NCI-H1092 treated with DMSO at 0.1 percent for 48 hours (cell line): ENCODE results near the gene GFI1B.
"Not testable (repeated sequence)": the region's sequence is repeated elsewhere in the genome, so short reads cannot be mapped to it uniquely, and the experiment has no call there.

Experiments used
- DNase-seq: peaks from one replicate; lab custom pipeline; 2025; lab: John Stamatoyannopoulos, UW

Gene GFI1B

DNA sequence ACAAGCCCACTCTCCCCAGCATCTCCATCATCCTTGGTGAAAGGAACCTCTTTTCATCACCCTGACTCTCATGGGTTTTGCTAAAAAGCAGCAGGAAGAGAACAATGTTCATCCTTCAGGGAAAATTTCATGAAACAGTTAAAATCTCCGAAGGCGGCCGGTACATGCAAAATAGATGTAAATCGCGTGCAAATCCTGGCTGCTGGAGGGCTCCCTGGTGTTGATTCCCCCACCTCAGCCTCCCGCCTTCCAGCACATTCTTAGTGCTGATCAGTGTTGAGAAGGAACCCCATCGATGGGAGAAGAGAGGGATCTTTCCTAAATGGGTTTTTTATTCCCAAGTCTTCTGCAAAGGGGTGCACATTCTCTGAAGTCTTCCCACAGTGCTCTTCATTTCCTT, 8.7 kb upstream of the GFI1B start:
- DNase-seq, result no peak

GRCh38 chr9:132970324-132971062, 8.0 kb upstream of the GFI1B start:
- DNase-seq, result no peak

DNA sequence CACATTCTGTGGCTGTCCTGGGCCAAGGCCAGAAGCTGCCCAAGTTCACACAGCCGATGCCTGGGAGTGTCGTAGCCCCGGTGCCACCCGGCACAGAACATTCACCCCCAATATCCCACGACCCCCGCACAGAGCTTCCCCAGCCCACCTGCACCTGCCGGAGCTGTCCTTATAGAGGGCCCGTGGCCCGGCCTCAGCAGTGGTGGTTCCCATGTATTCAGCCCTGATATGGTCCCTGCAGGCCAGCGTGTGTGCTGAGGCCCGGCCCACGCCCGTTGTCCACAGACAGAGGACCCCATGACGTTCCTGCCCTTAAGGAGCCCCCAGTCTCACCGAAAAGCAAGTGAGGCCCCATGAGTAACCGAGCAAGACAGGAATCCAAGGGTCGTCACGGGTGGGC, 5.3 kb upstream of the GFI1B start:
- DNase-seq, result no peak

DNA sequence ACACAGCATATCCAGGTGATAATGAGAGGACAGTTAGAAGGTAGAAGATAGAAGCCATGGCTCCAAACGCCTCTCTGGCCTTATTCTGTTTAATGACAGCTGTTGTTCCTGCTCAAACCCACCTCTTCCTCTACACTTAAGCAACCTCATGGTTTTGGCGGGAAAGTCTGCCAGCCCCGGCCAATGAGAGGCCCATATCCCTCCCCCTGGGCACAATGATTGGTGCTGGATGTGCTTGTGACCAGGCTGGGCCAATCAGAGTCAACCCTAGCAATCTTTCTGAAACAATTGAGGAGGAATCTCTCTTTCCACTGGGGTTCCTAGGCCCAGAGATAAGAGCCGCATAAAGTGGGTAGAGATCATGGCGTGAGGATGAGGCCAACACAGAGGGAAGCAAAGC, 4.8 kb upstream of the GFI1B start:
- no peak for DNase-seq

GRCh38 chr9:132975961-132976360, 2.5 kb upstream of the GFI1B start:
- DNase-seq, result no peak

DNA sequence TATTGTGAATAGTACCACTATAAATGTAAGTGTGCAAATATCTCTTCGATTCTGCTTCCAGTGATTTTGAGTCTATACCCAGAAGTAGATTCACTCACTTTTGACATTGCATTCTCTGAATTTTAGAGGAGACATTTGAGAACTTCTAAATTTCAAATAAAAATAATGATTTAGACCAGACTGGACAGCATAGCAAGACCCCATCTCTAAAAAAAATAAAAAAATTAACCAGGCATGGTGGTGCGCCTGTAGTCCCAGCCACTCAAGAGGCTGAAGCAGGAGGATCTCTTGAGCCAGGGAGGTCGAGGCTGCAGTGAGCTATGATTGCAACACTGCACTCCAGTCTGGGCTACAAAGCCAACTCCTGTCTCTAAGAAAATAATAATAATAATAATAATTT, 1.9 kb upstream of the GFI1B start:
- no peak for DNase-seq

DNA sequence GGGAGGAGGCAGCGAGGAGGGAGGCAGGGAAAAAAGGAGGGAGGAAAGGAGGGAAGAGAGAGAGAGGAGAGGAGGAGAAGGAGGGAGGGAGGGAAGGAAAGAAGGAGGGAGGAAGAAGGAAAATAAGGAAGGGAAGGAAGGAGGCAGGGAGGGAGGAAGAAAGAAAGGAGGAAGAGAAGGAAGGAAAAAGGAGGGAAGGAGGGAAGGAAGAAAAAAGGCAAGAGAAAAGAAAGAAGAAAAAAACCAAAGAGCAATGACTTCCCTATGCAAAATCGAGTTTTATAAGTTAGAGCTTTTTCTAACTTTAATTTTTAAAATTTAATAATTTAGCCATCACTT, 413 bp upstream of the GFI1B start:
- DNase-seq, result no peak

DNA sequence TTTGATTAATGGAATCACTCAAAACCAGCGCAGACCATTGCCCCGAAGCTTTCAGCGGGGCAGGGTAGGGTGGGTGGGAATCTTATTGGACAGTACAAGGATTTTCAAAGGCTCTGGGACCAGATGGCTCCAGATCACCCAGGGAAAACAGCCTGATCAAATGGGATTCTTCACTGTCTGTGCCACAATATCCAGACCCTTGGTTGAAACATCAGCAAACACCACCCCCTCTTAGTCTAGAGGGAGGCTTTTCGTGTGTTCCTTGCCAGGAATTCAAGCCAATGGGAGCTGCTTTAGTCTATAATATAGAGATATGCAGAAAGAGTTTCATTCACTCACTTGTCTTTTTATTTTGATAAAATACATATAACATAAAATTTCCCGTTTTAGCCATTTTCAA, 1.7 kb downstream of the GFI1B start:
- no peak for DNase-seq

DNA sequence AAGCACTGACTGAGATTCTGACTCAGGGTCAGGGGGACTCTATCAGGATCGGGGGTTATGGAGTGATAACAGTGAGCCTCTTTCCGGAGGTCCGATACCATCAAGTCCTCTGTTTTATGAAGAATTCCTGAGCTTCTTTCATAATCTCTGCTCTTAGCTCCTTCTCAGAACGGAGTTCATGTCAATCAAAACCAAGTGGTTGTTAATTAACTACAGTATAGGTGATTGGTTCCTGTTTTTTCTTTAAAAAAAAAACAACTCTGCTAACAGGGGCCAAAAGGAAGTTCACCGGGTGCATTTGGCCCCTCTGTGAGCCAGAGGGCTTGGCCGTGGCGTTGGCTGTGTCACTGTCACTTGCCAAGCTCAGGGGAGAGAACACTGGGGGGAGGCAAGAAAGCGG, 4.0 kb downstream of the GFI1B start:
- DNase-seq, result no peak

GRCh38 chr9:132983491-132984201, 5.2 kb downstream of the GFI1B start:
- no peak for DNase-seq

DNA sequence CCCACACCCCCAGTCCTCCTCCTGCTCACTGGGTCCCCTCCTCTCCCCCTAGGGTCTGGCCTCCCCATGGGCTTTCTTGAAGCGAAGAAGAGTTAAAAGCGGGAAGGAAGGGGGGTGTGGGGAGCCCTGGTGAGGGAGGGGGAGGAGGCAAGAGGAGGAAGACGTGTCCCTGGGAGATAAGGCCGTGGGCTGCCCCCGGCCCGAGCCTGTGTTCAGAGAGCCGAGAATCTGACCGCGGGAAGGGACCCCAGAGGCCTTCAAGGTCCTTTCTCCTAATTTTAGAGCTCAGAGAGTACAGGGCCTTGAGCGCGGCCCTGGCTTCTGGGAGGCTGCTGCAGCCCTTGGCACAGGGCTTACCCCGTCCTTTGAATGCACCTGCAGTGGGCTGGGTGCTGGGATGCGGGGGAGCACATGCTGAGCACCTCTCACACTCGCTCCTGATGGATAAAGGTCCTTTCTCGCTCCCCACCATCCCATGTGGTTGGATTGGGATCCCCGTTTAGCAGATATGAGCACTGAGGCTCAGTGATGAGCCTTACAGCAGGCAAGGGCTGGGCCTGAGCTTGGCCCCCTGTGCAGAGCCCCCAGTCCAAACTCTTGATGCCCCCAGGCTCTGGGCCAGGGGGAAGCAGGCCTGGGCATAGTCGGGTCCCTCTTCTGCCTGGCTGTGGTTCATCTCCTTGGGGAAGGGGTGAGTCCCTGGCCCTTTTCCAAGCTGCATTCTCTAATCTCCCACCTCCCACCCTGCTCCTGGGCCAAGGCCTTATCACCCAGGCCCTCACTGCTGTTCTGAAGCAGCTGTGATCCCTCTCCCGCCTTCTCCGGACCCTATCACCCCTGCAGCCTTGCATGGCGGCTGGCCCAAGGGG, 5.9 kb downstream of the GFI1B start:
- DNase-seq, result no peak

- DNase-seq, result no peak
Measured at GRCh38 chr9:132985071-132985350, 6.5 kb downstream of the GFI1B start.

DNA sequence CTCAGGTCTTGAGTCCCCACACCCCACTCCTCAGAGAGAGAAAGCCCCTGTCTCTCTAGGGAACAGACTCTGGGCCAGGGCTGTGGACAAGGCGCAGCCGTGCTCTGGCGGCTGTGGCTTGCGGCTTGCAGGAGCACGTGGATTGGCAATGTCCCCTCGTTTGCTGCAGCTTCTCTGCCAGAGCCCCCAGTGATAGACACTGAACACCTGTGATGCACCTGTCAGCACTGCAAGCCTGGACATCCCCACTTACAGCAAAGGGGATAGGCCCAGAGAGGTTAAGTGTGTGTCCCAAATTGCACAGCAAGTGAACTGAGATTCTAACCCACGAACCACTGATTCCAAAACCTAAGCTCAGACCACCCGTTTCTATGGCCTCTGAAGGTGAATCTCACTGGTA, 7.0 kb downstream of the GFI1B start:
- no peak for DNase-seq

DNA sequence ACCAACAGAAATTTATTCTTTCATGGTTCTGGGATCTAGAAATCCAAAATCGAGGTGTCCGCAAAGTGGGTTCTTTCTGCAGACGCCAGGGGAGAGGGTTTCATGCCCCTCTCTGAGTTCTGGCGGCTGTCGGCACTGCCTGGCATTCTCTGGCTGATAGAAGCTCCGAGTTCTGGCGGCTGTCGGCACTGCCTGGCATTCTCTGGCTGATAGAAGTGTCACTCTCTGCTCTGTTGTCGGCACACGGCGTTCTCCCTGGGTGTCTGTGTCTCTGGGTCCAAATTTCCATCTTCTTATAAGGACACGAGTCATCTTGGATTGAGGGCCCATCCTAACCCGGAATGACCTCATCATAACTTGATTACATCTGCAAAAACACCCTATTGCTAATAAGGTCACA, 7.6 kb downstream of the GFI1B start:
- no peak for DNase-seq

DNA sequence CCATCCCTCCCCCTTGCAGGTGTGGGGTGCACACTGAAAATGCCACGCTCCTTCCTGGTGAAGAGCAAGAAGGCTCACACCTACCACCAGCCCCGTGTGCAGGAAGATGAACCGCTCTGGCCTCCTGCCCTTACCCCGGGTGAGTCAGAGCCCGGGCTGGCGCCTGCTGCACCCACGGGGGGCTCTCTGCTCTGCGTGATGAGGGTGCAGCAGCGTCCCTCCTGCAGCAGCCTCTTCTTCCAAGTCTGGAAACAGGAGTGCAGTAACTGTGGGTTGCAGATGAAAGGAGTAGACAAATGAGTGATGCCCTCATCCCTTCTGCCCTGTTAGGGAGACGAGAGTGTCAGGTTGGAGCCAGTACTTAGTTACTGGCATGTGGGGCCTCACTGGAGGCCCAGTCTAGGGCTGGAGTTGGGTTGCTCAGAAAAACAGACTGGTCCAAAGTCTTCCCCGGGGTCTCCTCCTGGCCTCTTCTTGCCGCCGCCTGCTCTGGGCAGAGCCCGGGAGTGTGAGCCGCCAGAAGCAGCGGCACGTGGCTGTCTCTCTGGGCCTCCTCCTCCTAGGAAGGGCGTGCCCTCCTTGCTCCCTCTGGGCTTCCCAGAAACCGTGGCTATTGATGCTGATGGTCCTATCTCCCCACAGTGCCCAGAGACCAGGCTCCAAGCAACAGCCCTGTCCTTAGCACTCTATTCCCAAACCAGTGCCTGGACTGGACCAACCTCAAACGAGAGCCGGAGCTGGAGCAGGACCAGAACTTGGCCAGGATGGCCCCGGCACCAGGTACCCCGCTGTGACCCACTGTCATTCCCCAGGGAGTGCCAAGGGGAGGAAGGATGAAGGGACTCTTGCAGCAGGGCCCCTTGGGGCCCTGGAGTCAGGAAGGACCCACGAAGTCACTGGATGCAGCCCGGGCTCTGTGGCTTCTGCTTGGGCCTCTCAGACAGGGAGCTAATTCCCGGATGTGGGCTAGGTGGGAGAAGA, 8.4 kb downstream of the GFI1B start:
- DNase-seq, result no peak

DNA sequence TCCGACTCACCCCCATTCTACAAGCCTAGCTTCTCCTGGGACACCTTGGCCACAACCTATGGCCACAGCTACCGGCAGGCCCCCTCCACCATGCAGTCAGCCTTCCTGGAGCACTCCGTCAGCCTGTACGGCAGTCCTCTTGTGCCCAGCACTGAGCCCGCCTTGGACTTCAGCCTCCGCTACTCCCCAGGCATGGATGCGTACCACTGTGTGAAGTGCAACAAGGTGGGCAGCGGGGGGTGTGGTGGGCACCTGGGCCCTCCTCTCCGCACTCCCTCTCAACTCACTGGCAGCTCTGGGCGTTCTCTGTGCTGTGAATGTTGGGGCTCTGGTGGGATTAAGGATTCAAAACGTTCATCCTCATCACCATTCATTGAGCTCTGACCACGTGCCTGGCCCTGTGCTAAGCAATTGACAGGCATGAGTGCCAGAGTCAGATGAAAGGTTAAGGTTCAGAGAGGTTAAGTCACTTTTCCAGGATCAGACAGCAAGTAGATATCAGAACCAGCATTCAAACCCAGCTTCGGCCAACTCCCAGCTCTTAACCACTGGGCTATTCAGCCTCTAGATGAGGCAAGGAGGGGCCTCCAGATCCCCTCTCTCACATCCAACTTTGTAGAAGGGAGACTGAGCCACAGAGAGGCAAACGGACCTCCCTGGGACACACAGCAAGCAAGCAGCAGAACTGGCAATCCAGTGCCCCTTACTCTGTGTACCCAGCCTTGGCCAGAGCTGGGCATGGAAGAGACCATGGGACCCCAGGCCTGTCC, 9.9 kb downstream of the GFI1B start:
- DNase-seq, result no peak

DNA sequence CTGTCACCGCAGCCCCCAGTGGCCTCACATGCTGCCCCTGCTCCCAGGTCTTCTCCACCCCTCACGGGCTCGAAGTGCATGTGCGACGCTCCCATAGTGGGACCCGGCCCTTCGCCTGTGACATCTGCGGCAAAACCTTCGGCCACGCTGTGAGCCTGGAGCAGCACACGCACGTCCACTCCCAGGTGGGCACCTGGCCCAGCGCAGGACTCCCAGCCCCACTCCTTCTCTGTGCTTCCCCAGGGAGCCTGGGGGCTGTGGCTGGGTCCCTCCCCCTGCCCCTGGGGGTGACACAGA, 10.5 kb downstream of the GFI1B start:
- DNase-seq, result no peak

DNA sequence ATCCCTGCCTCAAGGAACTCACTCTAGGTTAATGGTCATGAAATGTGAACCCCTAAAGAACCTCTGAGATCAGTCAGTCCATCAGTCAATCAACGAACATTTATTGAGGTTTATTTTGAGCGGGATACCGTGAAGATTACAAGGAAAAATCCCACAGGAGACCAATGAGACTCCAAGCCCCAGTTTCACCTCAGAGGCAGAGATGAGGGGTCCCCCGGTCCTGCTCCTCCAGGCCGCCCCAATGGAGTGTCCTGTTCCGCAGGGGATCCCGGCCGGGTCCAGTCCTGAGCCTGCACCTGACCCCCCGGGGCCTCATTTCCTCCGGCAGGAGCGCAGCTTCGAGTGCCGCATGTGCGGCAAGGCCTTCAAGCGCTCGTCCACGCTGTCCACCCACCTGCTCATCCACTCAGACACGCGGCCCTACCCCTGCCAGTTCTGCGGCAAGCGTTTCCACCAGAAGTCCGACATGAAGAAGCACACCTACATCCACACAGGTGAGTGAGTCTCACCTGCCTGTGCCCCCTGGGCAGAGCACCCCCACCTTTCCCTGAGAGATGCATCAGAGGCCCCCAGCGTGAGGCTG, 11.0 kb downstream of the GFI1B start:
- no peak for DNase-seq

DNA sequence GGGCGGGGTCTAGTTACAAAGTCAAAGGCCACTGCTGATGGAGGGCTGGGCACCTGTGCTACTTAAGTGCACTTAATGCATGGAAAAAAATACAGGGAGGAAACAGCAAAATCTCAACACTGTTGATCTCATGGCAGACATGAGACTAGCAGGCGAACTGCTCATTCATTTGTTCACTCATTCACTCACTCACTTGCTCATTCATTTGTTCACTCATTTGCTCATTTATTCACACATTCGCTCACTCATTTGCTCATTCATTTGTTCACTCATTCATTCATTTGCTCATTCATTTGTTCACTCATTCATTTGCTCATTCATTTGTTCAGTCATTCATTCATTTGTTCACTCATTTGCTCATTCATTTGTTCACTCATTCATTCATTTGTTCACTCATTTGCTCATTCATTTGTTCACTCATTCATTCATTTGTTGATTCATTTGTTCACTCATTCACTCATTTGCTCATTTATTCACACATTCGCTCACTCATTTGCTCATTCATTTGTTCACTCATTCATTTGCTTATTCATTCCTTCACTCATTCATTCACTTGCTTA, 11.6 kb downstream of the GFI1B start:
- DNase-seq, result not testable (repeated sequence)

DNA sequence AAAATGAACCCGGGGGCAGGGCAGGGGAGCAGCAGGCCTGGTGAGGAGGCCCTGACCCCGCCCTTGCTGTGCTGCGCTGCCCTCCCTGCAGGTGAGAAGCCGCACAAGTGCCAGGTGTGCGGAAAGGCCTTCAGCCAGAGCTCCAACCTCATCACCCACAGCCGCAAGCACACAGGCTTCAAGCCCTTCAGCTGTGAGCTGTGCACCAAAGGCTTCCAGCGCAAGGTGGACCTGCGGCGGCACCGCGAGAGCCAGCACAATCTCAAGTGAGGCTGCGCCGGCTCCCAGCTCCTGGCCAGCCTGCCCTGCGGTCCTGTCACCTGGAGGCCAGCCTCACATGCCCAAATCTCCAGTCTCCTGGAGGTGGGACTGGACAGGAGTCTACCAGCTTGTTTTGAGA, 12.3 kb downstream of the GFI1B start:
- DNase-seq, result no peak
